GM21737 (cell line): ENCODE data around the gene ELMO3.

ENCODE experiments used
- ATAC-seq: cut with Tn5 transposase; IDR thresholded peaks from one replicate; pipeline ENCODE4 v1.9.1; 2021; ENCODE audit warnings: mild to moderate bottlenecking, moderate library complexity; ENCODE audit not compliant: unreplicated experiment

Gene ELMO3

DNA sequence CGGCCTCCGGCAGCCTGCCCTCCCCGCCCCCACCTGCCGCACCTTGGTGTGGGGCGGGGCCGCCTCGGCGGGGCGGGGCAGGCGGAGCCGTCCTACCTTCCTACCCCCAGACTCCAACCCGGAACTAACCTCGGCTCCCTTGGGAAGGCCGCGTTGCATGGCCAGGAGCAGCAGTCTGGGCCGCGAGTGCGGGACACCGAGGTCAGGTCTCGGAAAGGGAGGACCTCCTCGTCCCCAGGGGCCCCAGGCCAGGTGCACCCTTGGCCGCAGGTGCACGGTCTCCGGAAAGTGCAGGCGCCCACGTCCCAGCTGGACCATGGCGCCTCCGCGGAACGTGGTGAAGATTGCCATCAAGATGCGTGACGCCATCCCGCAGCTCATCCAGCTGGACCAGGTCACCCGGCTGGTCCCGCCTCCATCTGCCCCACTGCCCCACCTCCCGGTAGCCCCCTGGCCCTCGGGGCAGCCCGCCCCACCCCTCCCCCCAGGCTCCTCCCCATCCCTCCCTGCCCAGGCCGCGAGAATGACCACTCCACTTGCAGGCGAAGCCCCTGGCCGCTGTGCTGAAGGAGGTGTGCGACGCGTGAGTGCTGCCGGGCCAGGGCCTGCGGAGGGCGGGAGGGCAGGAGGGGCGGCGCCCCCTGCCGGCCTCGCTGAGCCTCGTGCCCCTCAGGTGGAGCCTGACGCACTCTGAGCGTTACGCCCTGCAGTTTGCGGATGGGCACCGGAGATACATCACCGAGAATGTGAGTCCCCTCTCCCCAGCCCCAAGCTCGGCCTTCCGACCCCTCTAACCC lies at the start of gene ELMO3:
TSS of gene ELMO3 (plus strand) at position 121 of the 797 bp plus-strand sequence. CDS start at position 317, 196 bp downstream.
- no peak for ATAC-seq

DNA sequence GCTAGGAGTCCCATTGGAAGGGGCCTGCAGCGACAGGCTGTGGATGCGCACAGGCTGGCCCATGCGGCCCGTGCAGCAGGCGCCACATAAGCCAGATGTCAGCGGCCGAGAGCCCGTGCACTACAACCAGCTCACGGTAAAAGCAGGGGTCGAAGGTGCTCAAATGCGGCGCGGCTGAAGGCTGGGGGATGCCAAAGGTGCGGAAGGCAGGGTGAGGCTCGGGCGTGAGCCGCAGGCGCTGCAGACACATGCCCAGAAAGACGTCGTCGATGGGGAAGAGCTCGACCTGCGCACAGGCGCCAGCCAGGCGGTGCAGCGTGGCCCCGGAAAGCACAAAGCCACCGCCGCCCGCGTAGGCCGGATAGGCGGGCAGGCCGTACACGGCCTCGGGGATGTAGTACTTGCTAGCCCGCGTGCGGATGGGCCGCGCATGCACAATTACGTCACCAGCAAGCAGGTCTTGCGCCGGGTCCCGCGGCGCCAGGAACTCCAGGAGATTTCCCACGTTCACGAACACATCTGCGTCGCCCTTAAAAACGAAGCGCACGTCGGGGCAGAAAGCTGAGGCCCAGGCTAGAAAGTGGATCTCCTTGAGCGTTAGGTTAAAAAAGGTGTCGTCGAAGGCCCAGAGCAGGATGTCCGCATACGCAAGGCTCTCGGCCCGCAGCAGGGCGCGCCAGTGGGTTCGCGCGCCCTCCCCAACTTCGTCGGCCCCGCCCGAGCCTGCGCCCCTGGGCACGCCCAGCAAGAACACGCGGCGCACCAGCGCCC lies 49.5 kb upstream of the ELMO3 start:
- ATAC-seq = no peak

DNA sequence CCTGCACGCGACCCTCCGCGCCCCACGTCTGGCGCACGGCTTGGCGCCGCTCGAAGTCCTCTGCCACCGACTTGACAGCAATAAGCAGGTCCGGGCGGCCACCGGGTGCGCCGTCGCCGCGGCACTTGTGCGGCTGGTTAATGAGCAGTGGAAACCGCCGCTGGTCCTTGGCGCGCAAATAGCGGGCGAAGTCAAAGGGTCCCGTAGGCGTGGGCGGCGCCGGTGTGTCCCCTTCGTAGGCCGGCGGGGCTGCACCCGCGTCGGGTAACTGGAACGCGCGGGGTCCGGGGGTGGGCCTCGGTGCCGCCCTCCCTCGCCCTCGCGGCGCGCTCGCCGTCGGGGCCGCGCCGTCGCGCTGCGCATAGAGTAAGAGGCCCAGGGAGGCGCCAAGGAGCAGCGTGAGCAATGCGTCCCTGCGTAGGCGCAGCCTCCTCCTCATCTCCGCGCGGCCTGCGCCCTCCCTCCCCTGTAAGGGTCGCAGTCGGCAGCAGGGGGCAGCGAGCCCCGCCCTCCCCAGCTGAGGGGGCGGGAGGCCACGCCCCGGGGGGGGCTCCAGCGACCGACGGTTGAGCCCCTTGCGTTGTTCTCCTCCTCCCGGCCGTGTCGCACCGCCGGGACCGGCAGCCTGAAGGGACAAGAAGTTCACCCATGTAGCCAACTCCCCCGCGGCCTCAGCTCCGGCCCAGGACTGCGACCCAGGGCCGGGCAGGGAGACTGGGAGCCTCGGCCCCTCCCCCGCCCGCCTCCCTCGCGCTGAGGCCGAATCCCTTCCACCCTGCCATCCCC lies 48.7 kb upstream of the ELMO3 start:
- peak; percentile 28 for ATAC-seq

GRCh38 chr16:67150833-67151396 lies 48.0 kb upstream of the ELMO3 start, which contains the start of gene B3GNT9:
Gene B3GNT9 (minus strand): TSS chr16:67150998. CDS start chr16:67150485, 513 bp downstream.
- peak; percentile 45 for ATAC-seq

DNA sequence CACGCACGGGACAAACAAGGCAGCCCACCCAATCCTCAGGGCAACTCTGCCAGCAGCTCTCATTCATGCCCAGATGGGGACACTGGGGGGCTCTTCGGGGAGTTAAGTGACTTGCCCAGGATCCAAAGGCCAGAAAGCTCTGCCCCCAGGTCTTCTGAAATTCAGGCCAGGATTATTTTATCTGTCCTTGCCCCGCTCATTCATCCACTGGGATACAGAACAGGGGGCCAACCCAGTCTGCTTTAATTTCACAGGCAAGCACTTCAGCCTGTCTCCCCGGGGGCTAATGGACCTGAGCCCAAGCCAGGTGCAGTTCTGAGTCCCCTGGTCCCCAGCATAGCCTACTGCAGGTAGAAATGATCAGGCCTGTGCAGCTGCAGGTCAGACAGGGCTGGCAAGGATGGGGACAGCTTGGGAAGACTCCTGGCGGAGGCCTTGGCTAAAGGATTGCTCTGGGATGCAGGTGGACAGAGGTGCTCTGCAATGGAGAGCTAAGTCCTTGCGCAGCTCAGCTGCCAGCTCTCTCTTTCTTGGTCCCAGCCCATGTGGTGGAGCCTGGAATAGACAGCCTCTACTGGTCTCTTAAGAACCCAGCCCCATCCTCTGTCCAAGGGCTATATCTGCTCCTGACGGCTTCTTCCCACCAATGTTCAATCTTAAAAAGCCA lies 47.4 kb upstream of the ELMO3 start:
- no peak for ATAC-seq

DNA sequence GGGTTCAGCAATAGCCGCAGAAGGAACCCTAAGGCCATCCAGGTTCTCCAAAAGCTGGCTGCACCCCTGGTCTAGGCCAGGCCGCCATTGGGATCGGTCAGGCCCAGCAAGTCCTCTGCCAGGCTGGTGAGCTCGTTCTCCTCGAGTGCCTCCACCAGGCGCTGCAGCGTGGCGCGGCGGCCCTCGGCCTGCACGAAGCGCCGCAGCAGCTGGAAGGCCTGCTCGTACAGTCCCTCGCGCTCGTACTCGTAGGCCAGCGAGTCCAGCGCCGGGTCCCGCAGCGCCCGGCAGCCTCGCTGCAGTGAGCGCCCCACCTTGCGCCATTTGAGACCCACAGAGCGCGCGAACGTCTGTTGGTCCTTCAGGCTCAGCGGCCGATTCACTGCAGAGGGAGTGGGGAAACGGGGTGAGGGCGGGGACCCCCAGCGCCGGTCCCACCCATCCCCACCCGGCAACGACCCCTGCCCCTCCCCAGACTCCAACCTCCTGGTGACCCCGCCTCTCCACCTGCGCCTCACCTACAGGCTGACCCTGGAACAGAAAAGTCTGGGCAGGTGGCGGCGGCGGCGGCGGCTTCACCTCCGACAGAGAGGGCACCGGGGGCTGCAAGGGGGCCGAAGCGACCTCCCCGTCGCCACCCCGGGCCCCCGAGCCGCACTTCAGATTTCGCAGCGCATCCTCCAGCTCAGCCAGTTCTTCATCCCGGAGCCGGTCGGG lies 44.2 kb upstream of the ELMO3 start:
- ATAC-seq = no peak

DNA sequence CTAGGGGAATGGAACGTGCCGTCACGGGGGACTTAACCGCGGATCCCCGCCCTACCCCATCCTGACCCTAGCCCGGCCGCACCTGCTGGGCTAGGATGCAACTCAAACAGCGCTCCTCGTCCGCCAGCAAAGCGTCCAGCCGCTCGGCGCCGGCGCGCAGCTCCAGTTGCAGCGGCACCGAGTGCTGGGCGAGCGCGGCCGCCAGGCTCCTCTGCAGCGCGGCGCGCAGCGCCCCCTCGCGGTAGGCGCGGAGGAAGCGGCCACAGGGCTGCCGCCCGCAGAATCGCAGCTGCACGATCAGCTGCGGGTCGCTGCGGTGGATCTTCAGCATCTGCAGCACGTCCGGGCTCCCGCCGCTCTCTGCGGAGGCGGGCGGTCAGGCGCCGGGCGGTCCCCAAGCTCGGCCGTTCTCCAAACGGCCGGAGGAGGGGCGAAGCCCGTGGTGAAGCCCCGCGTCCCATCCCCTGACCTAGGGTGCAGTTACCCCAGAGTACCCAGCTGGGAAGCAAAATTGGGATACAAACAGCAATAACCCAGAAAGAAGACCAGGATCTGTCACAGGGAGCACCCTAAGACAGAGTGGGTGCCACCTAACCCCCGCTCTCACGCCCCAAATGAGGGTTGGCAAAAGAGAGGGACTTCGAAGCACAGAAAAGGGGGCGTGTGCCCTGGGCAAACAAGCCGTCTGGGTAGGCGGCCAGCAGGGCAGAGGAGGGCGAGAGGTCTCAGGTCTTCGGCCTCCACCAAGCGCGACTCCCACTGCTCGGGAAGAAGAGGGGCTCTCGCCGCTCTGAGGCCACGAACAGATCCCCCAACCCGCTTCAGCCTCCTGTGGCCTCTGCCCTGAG lies 43.4 kb upstream of the ELMO3 start:
- no peak for ATAC-seq

GRCh38 chr16:67156143-67156844 lies 42.6 kb upstream of the ELMO3 start:
- no peak for ATAC-seq

DNA sequence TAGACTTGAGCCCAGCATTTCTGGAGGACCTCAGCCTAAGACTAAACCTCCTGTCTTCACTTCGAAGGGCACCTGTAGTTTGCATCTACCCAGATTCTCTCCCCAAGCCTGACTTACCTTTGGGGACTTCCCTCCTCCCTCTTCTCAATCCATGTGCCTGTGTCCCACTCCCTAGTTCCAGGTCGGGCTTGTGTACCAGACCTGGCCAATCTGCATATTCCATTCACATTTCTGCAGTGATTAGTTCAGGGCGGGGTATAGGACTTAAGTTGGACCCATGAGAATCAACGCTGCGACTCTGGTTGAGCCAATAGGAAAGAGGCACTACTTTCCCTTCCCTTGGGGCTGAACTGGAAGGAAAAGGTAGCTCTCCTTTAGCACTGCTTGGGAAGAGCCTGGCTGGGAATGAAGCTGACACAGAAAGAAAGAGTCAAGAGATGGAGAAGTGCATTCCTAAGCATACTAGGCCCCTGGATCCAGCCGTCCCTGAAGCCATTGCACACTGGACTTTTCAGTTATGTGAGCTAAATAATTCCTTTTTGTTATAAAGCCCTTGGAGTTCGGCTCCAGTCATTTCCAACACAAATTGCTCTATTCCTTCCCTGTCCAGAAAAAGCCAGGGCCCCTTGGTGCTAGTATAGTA lies 41.7 kb upstream of the ELMO3 start:
- no peak for ATAC-seq

GRCh38 chr16:67157892-67158635 lies 40.9 kb upstream of the ELMO3 start:
- ATAC-seq = no peak

DNA sequence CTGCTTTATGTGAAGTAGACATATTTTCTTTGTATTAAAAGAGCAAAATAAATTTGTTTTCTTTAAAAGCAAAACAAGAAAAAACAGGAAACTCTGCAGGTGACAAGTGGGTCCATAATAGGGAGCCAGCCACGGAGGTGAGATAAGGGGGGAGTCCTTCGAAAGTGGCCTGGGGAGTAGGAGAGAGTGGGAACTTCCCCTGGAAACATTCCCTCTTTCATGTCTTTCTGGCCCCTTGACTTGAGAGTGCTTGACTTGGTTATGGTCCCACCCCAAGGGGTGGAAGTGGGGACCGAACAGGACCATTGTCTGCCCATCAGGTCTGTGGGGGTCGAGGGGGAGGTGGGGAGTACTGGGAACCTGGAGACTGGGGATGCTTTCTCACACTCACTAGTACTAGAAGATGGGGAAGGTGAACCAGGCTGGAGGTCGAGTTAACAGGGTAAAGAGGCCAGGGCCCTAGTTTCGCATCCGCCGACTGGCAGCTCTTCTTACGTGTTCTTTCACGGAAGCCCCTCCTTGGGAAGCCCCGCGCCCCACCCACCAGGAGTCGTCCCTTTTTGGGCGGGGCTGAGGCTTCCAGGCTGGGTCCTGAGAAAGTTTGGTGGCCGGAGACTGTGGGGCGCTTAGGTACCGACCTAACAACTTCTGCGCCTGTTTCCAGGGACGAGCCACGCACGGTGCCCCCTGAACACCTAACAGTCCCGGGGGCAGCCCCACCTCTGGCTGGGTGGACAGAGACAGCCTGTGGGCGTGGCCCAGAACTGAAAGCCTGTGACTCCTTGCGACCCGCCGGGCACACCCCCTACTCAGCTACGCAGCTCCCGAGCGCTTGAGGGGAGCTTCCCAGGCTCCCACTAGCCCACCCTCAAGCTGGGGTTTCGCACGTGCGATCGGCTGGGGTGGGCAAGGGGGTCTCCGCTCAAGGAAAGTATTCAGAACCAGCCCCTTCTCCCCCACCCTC lies 40.0 kb upstream of the ELMO3 start:
- peak; percentile 40 for ATAC-seq

DNA sequence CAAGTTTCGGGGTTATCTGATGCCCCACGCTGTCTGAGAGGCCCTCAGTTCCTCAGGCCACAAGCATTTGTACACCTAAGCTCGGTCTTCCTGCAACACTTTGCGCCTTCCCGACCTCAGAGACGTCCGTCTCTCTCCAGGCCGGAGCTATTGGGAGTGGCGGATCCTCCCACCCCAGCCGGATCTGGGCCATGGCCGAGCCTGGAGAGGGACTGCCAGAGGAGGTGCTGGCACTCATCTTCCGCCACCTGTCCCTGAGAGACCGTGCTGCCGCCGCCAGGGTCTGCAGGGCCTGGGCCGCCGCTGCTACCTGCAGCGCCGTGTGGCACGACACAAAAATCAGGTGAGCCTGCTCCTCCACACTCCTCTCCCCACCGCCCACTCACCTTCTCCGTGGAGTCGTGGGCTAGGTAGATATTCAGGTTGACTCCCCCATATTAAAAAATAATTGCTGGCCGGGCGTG lies 37.3 kb upstream of the ELMO3 start:
- ATAC-seq = no peak

- ATAC-seq = no peak
Measured at GRCh38 chr16:67162506-67163163, 36.3 kb upstream of the ELMO3 start.

- ATAC-seq = no peak
Measured at GRCh38 chr16:67163164-67163998, 35.5 kb upstream of the ELMO3 start.
